ENCODE results near the gene OSBPL5. TPM values are rescaled to one million over a fixed set of nuclear protein-coding genes. Genes with fewer than 3 reads are reported as not detected.

OSBPL5 gene
- total RNA-seq, 2 donors from 2014 or later, result 34.0 to 69.5 TPM

- Histone ChIP-seq H3K27ac (no peak overlapping the region), H3K27me3 (peaks cover 17% of the 10 kb centered on the region), H3K9me3 (no peaks in the 10 kb centered on the region), H3K36me3 (no peaks in the 10 kb centered on the region), H3K4me1 (no peaks in the 10 kb centered on the region), H3K4me3 (no peak overlapping the region), H3K9ac (ENCODE audit: low read depth in 2 of 2, low read length in 2 of 2) (no peak overlapping the region)
- intact Hi-C loops (cut with DNase I), result no loop called here
- DNase-seq, result no peak
- TF ChIP-seq, protein P1, sequence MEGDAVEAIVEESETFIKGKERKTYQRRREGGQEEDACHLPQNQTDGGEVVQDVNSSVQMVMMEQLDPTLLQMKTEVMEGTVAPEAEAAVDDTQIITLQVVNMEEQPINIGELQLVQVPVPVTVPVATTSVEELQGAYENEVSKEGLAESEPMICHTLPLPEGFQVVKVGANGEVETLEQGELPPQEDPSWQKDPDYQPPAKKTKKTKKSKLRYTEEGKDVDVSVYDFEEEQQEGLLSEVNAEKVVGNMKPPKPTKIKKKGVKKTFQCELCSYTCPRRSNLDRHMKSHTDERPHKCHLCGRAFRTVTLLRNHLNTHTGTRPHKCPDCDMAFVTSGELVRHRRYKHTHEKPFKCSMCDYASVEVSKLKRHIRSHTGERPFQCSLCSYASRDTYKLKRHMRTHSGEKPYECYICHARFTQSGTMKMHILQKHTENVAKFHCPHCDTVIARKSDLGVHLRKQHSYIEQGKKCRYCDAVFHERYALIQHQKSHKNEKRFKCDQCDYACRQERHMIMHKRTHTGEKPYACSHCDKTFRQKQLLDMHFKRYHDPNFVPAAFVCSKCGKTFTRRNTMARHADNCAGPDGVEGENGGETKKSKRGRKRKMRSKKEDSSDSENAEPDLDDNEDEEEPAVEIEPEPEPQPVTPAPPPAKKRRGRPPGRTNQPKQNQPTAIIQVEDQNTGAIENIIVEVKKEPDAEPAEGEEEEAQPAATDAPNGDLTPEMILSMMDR (IDR thresholded peaks at IDR 0.05), result no peak
Measured at GRCh38 chr11:3206922-3207204, 41.8 kb upstream of the OSBPL5 start.

GRCh38 chr11:3206156-3206921 is 41.2 kb upstream of the OSBPL5 start:
- Histone ChIP-seq H3K4me1 (no peaks in the 10 kb centered on the region), H3K27ac (no peak overlapping the region), H3K4me3 (no peak overlapping the region), H3K9me3 (no peaks in the 10 kb centered on the region), H3K27me3 (peaks cover 17% of the 10 kb centered on the region), H3K9ac (ENCODE audit: low read depth in 2 of 2, low read length in 2 of 2) (no peak overlapping the region), H3K36me3 (no peaks in the 10 kb centered on the region)
- intact Hi-C loops (cut with DNase I), result no loop called here
- no peak for DNase-seq
- TF ChIP-seq, protein P1 (IDR thresholded peaks at IDR 0.05), result no peak

DNA sequence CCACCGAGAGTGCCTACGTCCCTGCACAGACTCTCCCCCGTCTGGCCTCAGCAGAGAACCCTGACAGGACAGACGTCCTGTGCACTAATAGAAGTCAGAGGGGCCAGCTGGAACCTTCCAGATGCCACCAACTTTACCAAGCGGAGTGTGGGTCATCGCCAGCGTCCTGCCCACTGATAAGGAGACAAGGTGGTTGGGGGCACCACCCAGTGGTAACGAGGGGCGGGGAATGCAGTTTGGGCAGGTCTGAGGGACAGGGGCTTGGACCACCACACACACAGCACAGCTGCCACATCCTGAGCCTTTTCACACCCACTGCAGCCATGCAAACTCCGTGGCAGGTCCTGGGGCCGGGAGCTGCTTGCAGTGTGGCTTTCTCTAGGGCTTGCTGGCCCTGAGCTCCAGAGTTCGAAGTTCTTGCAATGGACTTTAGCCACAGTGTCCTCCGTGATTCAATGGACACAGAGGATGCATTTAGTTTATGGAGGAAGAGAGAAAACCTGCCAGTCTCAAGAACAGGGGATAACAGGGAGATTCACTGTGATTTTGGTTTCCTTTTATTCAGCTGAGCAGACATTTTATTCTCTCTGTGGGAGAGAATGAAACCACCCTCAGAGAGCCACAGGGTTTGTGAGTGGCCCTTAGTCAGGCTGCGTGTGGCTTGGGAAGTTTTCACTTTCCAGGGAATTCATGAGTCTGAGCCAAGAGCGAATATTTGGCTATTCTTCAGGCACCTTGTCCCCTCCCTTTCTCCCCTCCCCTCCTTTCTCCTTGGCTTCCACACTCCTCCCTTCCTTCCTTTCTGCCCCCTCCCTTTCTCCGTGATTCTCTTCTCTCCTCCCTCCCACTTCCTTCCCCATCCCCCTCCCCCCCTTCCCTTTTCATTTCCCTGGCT is 40.4 kb upstream of the OSBPL5 start:
- Histone ChIP-seq H3K36me3 (no peaks in the 10 kb centered on the region), H3K9ac (ENCODE audit: low read depth in 2 of 2, low read length in 2 of 2) (no peak overlapping the region), H3K9me3 (no peaks in the 10 kb centered on the region), H3K27me3 (peaks cover 17% of the 10 kb centered on the region), H3K4me1 (no peaks in the 10 kb centered on the region), H3K27ac (no peak overlapping the region), H3K4me3 (no peak overlapping the region)
- TF ChIP-seq, protein P1 (IDR thresholded peaks at IDR 0.05), result no peak
- no peak for DNase-seq
- intact Hi-C loops (cut with DNase I), result no loop called here

DNA sequence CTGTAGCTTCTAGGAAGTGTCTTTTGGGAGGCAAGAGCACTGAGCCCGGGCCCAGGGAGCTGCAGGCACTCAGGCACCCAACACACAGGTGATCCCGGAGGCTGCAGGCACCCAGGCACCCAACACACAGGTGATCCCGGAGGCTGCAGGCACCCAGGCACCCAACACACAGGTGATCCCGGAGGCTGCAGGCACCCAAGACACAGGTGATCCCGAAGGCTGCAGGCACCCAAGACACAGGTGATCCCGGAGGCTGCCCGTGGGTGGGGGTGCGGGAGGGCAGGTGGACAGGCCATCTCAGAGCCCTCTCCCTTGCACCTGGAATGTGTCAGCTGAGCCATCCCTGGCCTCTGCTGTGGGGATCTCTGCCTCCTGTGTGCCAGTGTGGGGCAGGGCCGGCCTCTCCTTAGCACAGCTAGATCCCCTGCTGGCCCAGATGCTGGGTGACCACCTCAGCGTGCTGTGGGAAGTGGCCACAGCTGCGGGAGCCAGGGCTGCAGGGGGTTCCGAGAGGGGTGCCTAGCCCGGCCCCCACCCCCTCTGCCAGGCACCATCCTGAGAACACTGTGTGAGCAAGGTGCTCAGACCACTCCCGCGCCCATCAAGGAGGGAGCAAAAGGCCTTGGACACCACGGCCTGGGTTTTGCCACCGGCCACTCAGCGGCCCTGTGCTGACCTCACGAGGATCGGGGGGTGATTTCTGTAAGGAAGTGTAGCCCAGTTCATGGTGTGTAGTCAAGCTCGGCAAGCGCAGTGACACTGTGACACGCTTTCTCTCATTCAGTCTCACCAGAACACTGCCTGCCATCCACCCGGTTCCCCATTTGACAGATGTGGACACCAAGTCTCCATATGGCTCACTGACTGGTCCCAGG is 39.3 kb upstream of the OSBPL5 start:
- no peak overlapping the region for H3K4me3 ChIP-seq
- TF ChIP-seq, protein P1 (IDR thresholded peaks at IDR 0.05), result no peak
- intact Hi-C loops (cut with DNase I), result no loop called here

More for the DNA sequence above, 39.3 kb upstream of the OSBPL5 start:
- Histone ChIP-seq H3K9me3 (no peaks in the 10 kb centered on the region), H3K9ac (ENCODE audit: low read depth in 2 of 2, low read length in 2 of 2) (no peak overlapping the region), H3K27me3 (peaks cover 17% of the 10 kb centered on the region), H3K27ac (no peak overlapping the region), H3K36me3 (no peaks in the 10 kb centered on the region), H3K4me1 (no peaks in the 10 kb centered on the region)
- no peak for DNase-seq

All from colonic mucosa (tissue), 4 donors.